Tibial nerve (tissue), 4 donors: Measurements from ENCODE around the gene IBA57.

Experiments
- EP300 ChIP-seq, 2 donors: sonication (generic); formaldehyde crosslinking; IDR thresholded peaks; one replicate each; pipeline ENCODE4 v1.6.1; 2017; ENCODE audit warnings: antibody characterized with exemption in 2 of 2, mild to moderate bottlenecking in 1 of 2
- TF ChIP-seq, protein P1 (sequence below), 5 experiments: fragments of 200-600 bp in 3 of 5; fragments of 450-650 bp in 2 of 5; sonication (generic) in 3 of 5; IDR thresholded peaks; one replicate each; pipeline ENCODE4 v1.5.1; 2016 to 2019; ENCODE audit warnings: antibody characterized with exemption in 5 of 5, mild to moderate bottlenecking in 3 of 5, moderate library complexity in 2 of 5

DNA sequence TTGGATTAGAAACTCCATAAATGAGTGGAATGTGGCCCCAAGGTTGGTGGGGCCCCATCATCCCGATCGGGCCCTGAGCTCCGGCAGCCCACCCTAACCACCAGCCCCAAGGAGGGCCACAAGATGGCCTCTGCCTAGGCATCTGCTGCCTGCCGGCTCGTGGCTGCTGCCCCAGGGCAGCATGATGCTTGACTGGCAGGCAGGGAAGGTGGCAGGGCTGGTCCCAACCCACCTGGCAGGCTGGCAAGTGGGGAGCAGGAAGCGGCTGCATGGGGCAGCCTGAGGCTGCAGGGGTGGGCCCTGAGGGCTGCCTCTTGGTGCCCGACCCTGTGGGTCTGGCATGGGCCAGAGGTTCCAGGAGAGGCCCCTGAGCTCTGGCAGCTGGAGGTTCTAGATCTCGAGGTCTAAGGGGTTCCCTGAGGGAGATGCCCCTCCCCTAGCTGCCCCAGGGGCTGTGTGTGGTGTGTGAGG, 16.6 kb upstream of the IBA57 start:
- TF ChIP-seq, protein P1, sequence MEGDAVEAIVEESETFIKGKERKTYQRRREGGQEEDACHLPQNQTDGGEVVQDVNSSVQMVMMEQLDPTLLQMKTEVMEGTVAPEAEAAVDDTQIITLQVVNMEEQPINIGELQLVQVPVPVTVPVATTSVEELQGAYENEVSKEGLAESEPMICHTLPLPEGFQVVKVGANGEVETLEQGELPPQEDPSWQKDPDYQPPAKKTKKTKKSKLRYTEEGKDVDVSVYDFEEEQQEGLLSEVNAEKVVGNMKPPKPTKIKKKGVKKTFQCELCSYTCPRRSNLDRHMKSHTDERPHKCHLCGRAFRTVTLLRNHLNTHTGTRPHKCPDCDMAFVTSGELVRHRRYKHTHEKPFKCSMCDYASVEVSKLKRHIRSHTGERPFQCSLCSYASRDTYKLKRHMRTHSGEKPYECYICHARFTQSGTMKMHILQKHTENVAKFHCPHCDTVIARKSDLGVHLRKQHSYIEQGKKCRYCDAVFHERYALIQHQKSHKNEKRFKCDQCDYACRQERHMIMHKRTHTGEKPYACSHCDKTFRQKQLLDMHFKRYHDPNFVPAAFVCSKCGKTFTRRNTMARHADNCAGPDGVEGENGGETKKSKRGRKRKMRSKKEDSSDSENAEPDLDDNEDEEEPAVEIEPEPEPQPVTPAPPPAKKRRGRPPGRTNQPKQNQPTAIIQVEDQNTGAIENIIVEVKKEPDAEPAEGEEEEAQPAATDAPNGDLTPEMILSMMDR (IDR thresholded peaks at IDR 0.05), result no peak
- TF ChIP-seq EP300 (IDR thresholded peaks at IDR 0.05), result no peak
